T-helper 2 cell treated with Interferon-gamma antibody and Interleukin-4, amounts not matched to agents 5 μg/mL and 100 μg/mL, for 36 hours (primary cell): ENCODE measurements around the gene SYK.
"Not testable (repeated sequence)": the region's sequence is repeated elsewhere in the genome, so short reads cannot be mapped to it uniquely, and the experiment has no call there.

Experiments
- DNase-seq: peaks from one replicate; pipeline ENCODE4 v3.0.0; 2021; ENCODE audit warnings: low spot score
- H3K27ac Mint-ChIP-seq: one replicate; pipeline ENCODE4 v1.8.0; 2021; ENCODE audit warnings: mild to moderate bottlenecking, mixed read lengths
- H3K27me3 Mint-ChIP-seq: one replicate; pipeline ENCODE4 v1.8.0; 2021; ENCODE audit warnings: low read depth, mixed read lengths
- H3K36me3 Mint-ChIP-seq: one replicate; pipeline ENCODE4 v1.8.0; 2021; ENCODE audit warnings: low read depth, mixed read lengths
- H3K4me1 Mint-ChIP-seq: one replicate; pipeline ENCODE4 v1.8.0; 2021; ENCODE audit warnings: low read depth, mixed read lengths
- H3K4me3 Mint-ChIP-seq: one replicate; pipeline ENCODE4 v1.8.0; 2022; ENCODE audit warnings: mild to moderate bottlenecking, moderate library complexity, mixed read lengths
- H3K9me3 Mint-ChIP-seq: one replicate; pipeline ENCODE4 v1.8.0; 2021; ENCODE audit warnings: mixed read lengths

The SYK gene

GRCh38 chr9:90801241-90801972, at the start of gene SYK:
Gene SYK, plus strand, starts transcription at chr9:90801819. Its CDS starts 42,080 bp downstream, at chr9:90843899.
- Mint-ChIP-seq H3K36me3 (no peaks in the 10 kb centered on the region), H3K27me3 (peaks cover 80% of the 10 kb centered on the region)

GRCh38 chr9:90755514-90756371, 45.9 kb upstream of the SYK start:
- H3K9me3 Mint-ChIP-seq, H3K27me3 Mint-ChIP-seq, H3K36me3 Mint-ChIP-seq, H3K27ac Mint-ChIP-seq, H3K4me1 Mint-ChIP-seq, H3K4me3 Mint-ChIP-seq: not testable (repeated sequence)
- DNase-seq, result peak; percentile 57

More at GRCh38 chr9:90801241-90801972, at the start of gene SYK:
- no peaks in the 10 kb centered on the region for H3K9me3 Mint-ChIP-seq
- H3K27ac Mint-ChIP-seq, result no peak within 1 kb of the TSS
- H3K4me1 Mint-ChIP-seq, result peaks cover 3% of the 10 kb centered on the region
- DNase-seq, result no peak
- peak within 1 kb of the TSS; percentile 65 for H3K4me3 Mint-ChIP-seq

GRCh38 chr9:90760577-90760976, 41.0 kb upstream of the SYK start:
- DNase-seq, H3K36me3 Mint-ChIP-seq, H3K27me3 Mint-ChIP-seq, H3K4me3 Mint-ChIP-seq, H3K27ac Mint-ChIP-seq, H3K4me1 Mint-ChIP-seq, H3K9me3 Mint-ChIP-seq: not testable (repeated sequence)

GRCh38 chr9:90766731-90767130, 34.9 kb upstream of the SYK start:
- Mint-ChIP-seq H3K4me1 (no peaks in the 10 kb centered on the region), H3K27ac (no peak overlapping the region), H3K36me3 (no peaks in the 10 kb centered on the region), H3K9me3 (peaks cover 26% of the 10 kb centered on the region), H3K4me3 (no peak overlapping the region), H3K27me3 (no peaks in the 10 kb centered on the region)
- no peak for DNase-seq

GRCh38 chr9:90767523-90768100, 34.0 kb upstream of the SYK start:
- no peak for DNase-seq
- H3K9me3 Mint-ChIP-seq, result peaks cover 26% of the 10 kb centered on the region
- no peak overlapping the region for H3K4me3 Mint-ChIP-seq
- no peaks in the 10 kb centered on the region for H3K27me3 Mint-ChIP-seq
- no peak overlapping the region for H3K27ac Mint-ChIP-seq
- H3K4me1 Mint-ChIP-seq, result no peaks in the 10 kb centered on the region
- H3K36me3 Mint-ChIP-seq, result no peaks in the 10 kb centered on the region

- Mint-ChIP-seq H3K9me3 (peaks cover 26% of the 10 kb centered on the region), H3K4me1 (no peaks in the 10 kb centered on the region)
- no peak for DNase-seq
Measured at GRCh38 chr9:90770182-90770738, 31.4 kb upstream of the SYK start.

GRCh38 chr9:90770927-90771326, 30.7 kb upstream of the SYK start:
- DNase-seq, result no peak
- Mint-ChIP-seq H3K36me3 (no peaks in the 10 kb centered on the region), H3K9me3 (peaks cover 26% of the 10 kb centered on the region), H3K27me3 (peaks cover 2% of the 10 kb centered on the region), H3K4me3 (no peak overlapping the region), H3K4me1 (no peaks in the 10 kb centered on the region), H3K27ac (no peak overlapping the region)

More at GRCh38 chr9:90770182-90770738, 31.4 kb upstream of the SYK start:
- H3K36me3 Mint-ChIP-seq, result no peaks in the 10 kb centered on the region
- no peak overlapping the region for H3K27ac Mint-ChIP-seq
- no peaks in the 10 kb centered on the region for H3K27me3 Mint-ChIP-seq
- H3K4me3 Mint-ChIP-seq, result no peak overlapping the region

- no peak for DNase-seq
- Mint-ChIP-seq H3K36me3 (no peaks in the 10 kb centered on the region), H3K4me3 (no peak overlapping the region), H3K27ac (no peak overlapping the region), H3K27me3 (peaks cover 3% of the 10 kb centered on the region), H3K4me1 (no peaks in the 10 kb centered on the region), H3K9me3 (peaks cover 21% of the 10 kb centered on the region)
Measured at GRCh38 chr9:90772386-90772785, 29.2 kb upstream of the SYK start.

GRCh38 chr9:90773617-90774016, 28.0 kb upstream of the SYK start:
- peaks cover 9% of the 10 kb centered on the region for H3K9me3 Mint-ChIP-seq
- H3K36me3 Mint-ChIP-seq, result no peaks in the 10 kb centered on the region
- no peak overlapping the region for H3K27ac Mint-ChIP-seq
- H3K27me3 Mint-ChIP-seq, result peaks cover 4% of the 10 kb centered on the region
- H3K4me3 Mint-ChIP-seq, result no peak overlapping the region
- DNase-seq, result no peak
- H3K4me1 Mint-ChIP-seq, result no peaks in the 10 kb centered on the region

- peaks cover 6% of the 10 kb centered on the region for H3K27me3 Mint-ChIP-seq
- H3K4me1 Mint-ChIP-seq, result no peaks in the 10 kb centered on the region
- H3K27ac Mint-ChIP-seq, result no peak overlapping the region
- no peak overlapping the region for H3K4me3 Mint-ChIP-seq
- no peaks in the 10 kb centered on the region for H3K36me3 Mint-ChIP-seq
- DNase-seq, result no peak
- peaks cover 5% of the 10 kb centered on the region for H3K9me3 Mint-ChIP-seq
Measured at GRCh38 chr9:90774071-90774470, 27.5 kb upstream of the SYK start.

- H3K4me3 Mint-ChIP-seq, result no peak overlapping the region
- no peak for DNase-seq
- H3K36me3 Mint-ChIP-seq, result no peaks in the 10 kb centered on the region
- H3K9me3 Mint-ChIP-seq, result no peaks in the 10 kb centered on the region
- H3K4me1 Mint-ChIP-seq, result no peaks in the 10 kb centered on the region
- H3K27me3 Mint-ChIP-seq, result peaks cover 6% of the 10 kb centered on the region
- no peak overlapping the region for H3K27ac Mint-ChIP-seq
Measured at GRCh38 chr9:90774682-90775081, 26.9 kb upstream of the SYK start.

GRCh38 chr9:90775657-90776056, 26.0 kb upstream of the SYK start:
- Mint-ChIP-seq H3K4me3 (no peak overlapping the region), H3K27me3 (peaks cover 6% of the 10 kb centered on the region), H3K27ac (no peak overlapping the region), H3K4me1 (no peaks in the 10 kb centered on the region), H3K36me3 (no peaks in the 10 kb centered on the region), H3K9me3 (no peaks in the 10 kb centered on the region)
- DNase-seq, result no peak

GRCh38 chr9:90778746-90779145, 22.9 kb upstream of the SYK start:
- no peak overlapping the region for H3K27ac Mint-ChIP-seq
- H3K9me3 Mint-ChIP-seq, result no peaks in the 10 kb centered on the region
- H3K27me3 Mint-ChIP-seq, result peaks cover 10% of the 10 kb centered on the region
- DNase-seq, result no peak
- H3K4me3 Mint-ChIP-seq, result no peak overlapping the region
- no peaks in the 10 kb centered on the region for H3K4me1 Mint-ChIP-seq
- H3K36me3 Mint-ChIP-seq, result no peaks in the 10 kb centered on the region

- no peak for DNase-seq
- no peak overlapping the region for H3K27ac Mint-ChIP-seq
- no peak overlapping the region for H3K4me3 Mint-ChIP-seq
- peaks cover 16% of the 10 kb centered on the region for H3K27me3 Mint-ChIP-seq
- H3K36me3 Mint-ChIP-seq, result no peaks in the 10 kb centered on the region
- no peaks in the 10 kb centered on the region for H3K9me3 Mint-ChIP-seq
- no peaks in the 10 kb centered on the region for H3K4me1 Mint-ChIP-seq
Measured at GRCh38 chr9:90783552-90783951, 18.1 kb upstream of the SYK start.
